Stimulated activated CD4-positive, alpha-beta T cell treated with anti-CD3 and anti-CD28 coated beads, Interleukin-4, amount 100 ng/mL, for 4 hours (primary cell): ENCODE data around the gene MAP4K4.
"Not testable (repeated sequence)": the region's sequence is repeated elsewhere in the genome, so short reads cannot be mapped to it uniquely, and the experiment has no call there.

Experiments
- DNase-seq, 2 experiments: peaks; one replicate each; pipeline ENCODE4 v3.0.0-alpha.2; 2020

The MAP4K4 gene

GRCh38 chr2:101930847-101931246 is 233.3 kb downstream of the MAP4K4 start:
- no peak for DNase-seq

DNA sequence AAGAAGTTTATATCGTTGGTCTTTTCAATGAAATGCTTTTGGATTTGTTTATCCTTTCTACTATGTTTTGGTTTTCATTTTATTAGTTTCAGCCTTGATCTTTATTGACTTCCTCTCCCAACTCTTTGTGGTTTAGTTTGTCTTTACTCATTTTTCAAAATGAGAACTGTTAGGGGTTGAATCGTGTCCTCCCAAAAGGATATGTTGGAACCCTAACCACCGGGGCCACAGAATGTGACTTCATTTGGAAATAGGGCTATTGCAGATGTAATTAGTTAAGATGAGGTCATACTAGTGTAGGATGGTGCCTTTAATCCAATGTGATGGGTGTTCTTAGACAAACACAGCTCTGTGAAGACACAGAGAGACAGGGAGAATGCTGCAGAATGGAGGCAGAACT is 233.9 kb downstream of the MAP4K4 start:
- DNase-seq: no peak

DNA sequence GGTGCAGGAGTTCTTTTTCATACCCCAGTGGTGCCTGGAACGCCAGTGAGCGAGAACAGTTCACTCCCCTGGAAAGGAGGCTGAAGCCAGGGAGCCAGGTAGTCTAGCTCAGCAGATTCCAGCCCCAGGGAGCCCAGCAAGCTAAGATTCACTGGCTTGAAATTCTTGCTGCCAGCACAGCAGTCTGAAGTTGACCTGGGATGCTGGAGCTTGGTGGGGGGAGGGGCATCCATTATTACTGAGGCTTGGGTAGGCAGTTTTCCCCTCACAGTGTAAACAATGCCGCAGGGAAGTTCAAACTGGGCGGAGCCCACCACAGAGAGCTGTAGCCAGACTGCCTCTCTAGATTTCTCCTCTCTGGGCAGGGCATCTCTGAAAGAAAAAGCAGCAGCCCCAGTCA is 238.3 kb downstream of the MAP4K4 start:
- DNase-seq: not testable (repeated sequence)

DNA sequence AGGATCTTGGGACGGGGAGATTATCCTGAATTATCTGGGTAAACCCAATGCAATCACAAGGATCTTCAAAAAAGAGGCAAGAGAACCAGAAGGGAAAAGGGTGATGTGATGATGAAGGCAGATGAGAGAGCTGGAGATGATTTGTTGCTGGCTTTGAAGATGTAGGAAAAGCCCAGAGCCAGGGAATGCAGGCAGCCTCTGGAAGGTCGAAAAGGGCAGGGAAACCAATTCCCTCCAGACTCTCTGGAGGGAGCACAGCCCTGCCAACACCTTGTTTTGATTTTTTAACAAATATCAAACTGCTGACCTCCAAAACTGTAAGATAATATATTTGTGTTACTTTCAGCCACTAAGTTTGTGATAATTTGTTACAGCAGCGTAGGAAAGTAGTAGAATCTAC is 245.3 kb downstream of the MAP4K4 start:
- no peak for DNase-seq
